Gastrocnemius medialis (tissue), 4 donors: ENCODE results near the gene RPL23.

Source experiments
- POLR2A ChIP-seq, 2 donors: fragments of 450-650 bp; IDR thresholded peaks; one replicate each; pipeline ENCODE4 v1.6.1; 2017; ENCODE audit warnings: antibody characterized with exemption in 2 of 2, mild to moderate bottlenecking in 2 of 2, moderate library complexity in 2 of 2
- TF ChIP-seq, protein P1 (sequence below), 5 experiments: fragments of 450-650 bp in 3 of 5; fragments of 200-600 bp in 2 of 5; sonication (generic) in 2 of 5; IDR thresholded peaks in 4 of 5; conservative IDR thresholded peaks in 1 of 5; 1 replicate in 4 of 5; 2 replicates in 1 of 5; pipeline ENCODE4 v1.5.1; 2016 to 2019; ENCODE audit warnings: antibody characterized with exemption in 5 of 5, mild to moderate bottlenecking in 3 of 5, moderate library complexity in 3 of 5

DNA sequence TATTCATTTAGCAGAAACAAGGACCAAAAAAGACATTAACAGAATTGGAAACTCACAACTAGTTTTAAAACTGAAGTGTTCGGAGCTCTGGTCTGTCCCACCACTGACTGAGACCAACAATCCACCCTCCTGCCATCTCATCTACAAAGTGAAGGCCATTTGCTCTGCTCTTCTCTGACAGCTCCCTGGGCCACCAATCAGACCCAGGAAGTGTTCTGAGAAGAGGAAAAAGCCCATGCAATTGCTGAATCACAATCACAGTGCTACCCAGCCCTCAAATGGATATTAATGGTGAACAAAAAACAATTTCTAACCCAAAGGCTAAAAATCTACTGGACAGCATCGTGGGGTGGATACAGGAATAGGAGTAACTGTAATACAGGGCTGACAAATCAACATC lies 2.1 kb downstream of the RPL23 start:
- TF ChIP-seq, protein P1, sequence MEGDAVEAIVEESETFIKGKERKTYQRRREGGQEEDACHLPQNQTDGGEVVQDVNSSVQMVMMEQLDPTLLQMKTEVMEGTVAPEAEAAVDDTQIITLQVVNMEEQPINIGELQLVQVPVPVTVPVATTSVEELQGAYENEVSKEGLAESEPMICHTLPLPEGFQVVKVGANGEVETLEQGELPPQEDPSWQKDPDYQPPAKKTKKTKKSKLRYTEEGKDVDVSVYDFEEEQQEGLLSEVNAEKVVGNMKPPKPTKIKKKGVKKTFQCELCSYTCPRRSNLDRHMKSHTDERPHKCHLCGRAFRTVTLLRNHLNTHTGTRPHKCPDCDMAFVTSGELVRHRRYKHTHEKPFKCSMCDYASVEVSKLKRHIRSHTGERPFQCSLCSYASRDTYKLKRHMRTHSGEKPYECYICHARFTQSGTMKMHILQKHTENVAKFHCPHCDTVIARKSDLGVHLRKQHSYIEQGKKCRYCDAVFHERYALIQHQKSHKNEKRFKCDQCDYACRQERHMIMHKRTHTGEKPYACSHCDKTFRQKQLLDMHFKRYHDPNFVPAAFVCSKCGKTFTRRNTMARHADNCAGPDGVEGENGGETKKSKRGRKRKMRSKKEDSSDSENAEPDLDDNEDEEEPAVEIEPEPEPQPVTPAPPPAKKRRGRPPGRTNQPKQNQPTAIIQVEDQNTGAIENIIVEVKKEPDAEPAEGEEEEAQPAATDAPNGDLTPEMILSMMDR (IDR thresholded peaks at IDR 0.05 in 4 of 5, conservative IDR thresholded peaks at IDR 0.05 in 1 of 5), result no peak
- TF ChIP-seq POLR2A (IDR thresholded peaks at IDR 0.05), result no peak
